SK-N-SH treated with all-trans-retinoic acid at 6 μM for 48 hours (cell line): ENCODE data around the gene GHDC.
"Not testable (repeated sequence)": the region's sequence is repeated elsewhere in the genome, so short reads cannot be mapped to it uniquely, and the experiment has no call there.

Experiments
- ATAC-seq: fragments of 200-7000 bp; cut with Tn5 transposase; 3 replicates; pipeline ENCODE4 v1.9.1; 2020; ENCODE audit warnings: mild to moderate bottlenecking, moderate library complexity
- ARNTL ChIP-seq: fragments of 450-650 bp; formaldehyde crosslinking; IDR thresholded peaks from 2 replicates; pipeline ENCODE4 v1.5.0; 2020; ENCODE audit warnings: low read depth, mild to moderate bottlenecking, moderate library complexity, borderline replicate concordance
- BACH2 ChIP-seq: fragments of 250-450 bp; sonication (Bioruptor Pico); IDR thresholded peaks from 2 replicates; pipeline ENCODE4 v1.9.0; 2021; ENCODE audit warnings: mild to moderate bottlenecking, borderline replicate concordance
- CSDC2 ChIP-seq: fragments of 250-450 bp; sonication (Bioruptor Pico); IDR thresholded peaks from 2 replicates; pipeline ENCODE4 v1.5.0; 2020; ENCODE audit warnings: mild to moderate bottlenecking, moderate library complexity
- ESRRG ChIP-seq: fragments of 250-450 bp; sonication (Bioruptor Pico); IDR thresholded peaks from 2 replicates; pipeline ENCODE4 v1.6.1; 2021; ENCODE audit warnings: mild to moderate bottlenecking
- ISL1 ChIP-seq: fragments of 250-450 bp; sonication (Bioruptor Pico); IDR thresholded peaks from 2 replicates; pipeline ENCODE4 v2.1.2; 2022; ENCODE audit warnings: mild to moderate bottlenecking, moderate library complexity
- OSR1 ChIP-seq: fragments of 250-450 bp; sonication (Bioruptor Pico); IDR thresholded peaks from 2 replicates; pipeline ENCODE4 v1.8.0; 2022; ENCODE audit warnings: moderate library complexity, mild to moderate bottlenecking, inconsistent platforms
- PPARA ChIP-seq: fragments of 250-450 bp; sonication (Bioruptor Pico); IDR thresholded peaks from 2 replicates; pipeline ENCODE4 v1.5.0; 2020; ENCODE audit warnings: mild to moderate bottlenecking, borderline replicate concordance
- RARB ChIP-seq: fragments of 250-450 bp; sonication (Bioruptor Pico); IDR thresholded peaks from 2 replicates; pipeline ENCODE4 v1.8.0; 2021; ENCODE audit warnings: mild to moderate bottlenecking, moderate library complexity
- SNAI2 ChIP-seq: fragments of 250-450 bp; sonication (Bioruptor Pico); IDR thresholded peaks from 2 replicates; pipeline ENCODE4 v1.5.0; 2020; ENCODE audit warnings: mild to moderate bottlenecking, moderate library complexity
- TCF4 ChIP-seq: fragments of 250-450 bp; sonication (Bioruptor Pico); IDR thresholded peaks from 2 replicates; pipeline ENCODE4 v1.8.0; 2021; ENCODE audit warnings: mild to moderate bottlenecking, moderate library complexity, borderline replicate concordance
- TOX ChIP-seq: fragments of 250-450 bp; sonication (Bioruptor Pico); IDR thresholded peaks from 2 replicates; pipeline ENCODE4 v1.8.0; 2021; ENCODE audit warnings: mild to moderate bottlenecking, moderate library complexity, borderline replicate concordance
- ZC3H10 ChIP-seq: fragments of 250-450 bp; sonication (Bioruptor Pico); IDR thresholded peaks from 2 replicates; pipeline ENCODE4 v1.5.1; 2021; ENCODE audit warnings: mild to moderate bottlenecking, moderate library complexity
- ZFP3 ChIP-seq: fragments of 250-450 bp; sonication (Bioruptor Pico); IDR thresholded peaks from 2 replicates; pipeline ENCODE4 v1.5.0; 2020; ENCODE audit warnings: mild to moderate bottlenecking, moderate library complexity
- ZFP30 ChIP-seq: fragments of 450-650 bp; formaldehyde crosslinking; IDR thresholded peaks from 2 replicates; pipeline ENCODE4 v1.5.0; 2022; ENCODE audit warnings: mild to moderate bottlenecking, moderate library complexity
- ZNF565 ChIP-seq: fragments of 450-650 bp; formaldehyde crosslinking; conservative IDR thresholded peaks from 2 replicates; pipeline ENCODE4 v1.5.0; 2020; ENCODE audit warnings: low read depth, mild to moderate bottlenecking, moderate library complexity
- ZNF70 ChIP-seq: fragments of 450-650 bp; formaldehyde crosslinking; IDR thresholded peaks from 2 replicates; pipeline ENCODE4 v1.5.0; 2020; ENCODE audit warnings: mild to moderate bottlenecking, moderate library complexity
- ZNF8 ChIP-seq: fragments of 450-650 bp; formaldehyde crosslinking; IDR thresholded peaks from 2 replicates; pipeline ENCODE4 v1.5.0; 2020; ENCODE audit warnings: mild to moderate bottlenecking, moderate library complexity
- TF ChIP-seq, protein P1 (sequence below): fragments of 250-450 bp; sonication (Bioruptor Pico); IDR thresholded peaks from 2 replicates; pipeline ENCODE4 v1.5.1; 2020; ENCODE audit warnings: low read depth, mild to moderate bottlenecking, moderate library complexity
- TF ChIP-seq, protein P2 (sequence below): fragments of 250-450 bp; sonication (Bioruptor Pico); IDR thresholded peaks from 2 replicates; pipeline ENCODE4 v1.5.0; 2020; ENCODE audit warnings: mild to moderate bottlenecking, moderate library complexity
- TF ChIP-seq, protein P3 (sequence below): fragments of 250-450 bp; sonication (Bioruptor Pico); IDR thresholded peaks from 2 replicates; pipeline ENCODE4 v1.5.1; 2021; ENCODE audit warnings: mild to moderate bottlenecking, moderate library complexity
- TF ChIP-seq, protein P4 (sequence below): fragments of 250-450 bp; sonication (Bioruptor Pico); IDR thresholded peaks from 2 replicates; pipeline ENCODE4 v1.8.0; 2021; ENCODE audit warnings: low read depth, mild to moderate bottlenecking, moderate library complexity, borderline replicate concordance

The GHDC gene

DNA sequence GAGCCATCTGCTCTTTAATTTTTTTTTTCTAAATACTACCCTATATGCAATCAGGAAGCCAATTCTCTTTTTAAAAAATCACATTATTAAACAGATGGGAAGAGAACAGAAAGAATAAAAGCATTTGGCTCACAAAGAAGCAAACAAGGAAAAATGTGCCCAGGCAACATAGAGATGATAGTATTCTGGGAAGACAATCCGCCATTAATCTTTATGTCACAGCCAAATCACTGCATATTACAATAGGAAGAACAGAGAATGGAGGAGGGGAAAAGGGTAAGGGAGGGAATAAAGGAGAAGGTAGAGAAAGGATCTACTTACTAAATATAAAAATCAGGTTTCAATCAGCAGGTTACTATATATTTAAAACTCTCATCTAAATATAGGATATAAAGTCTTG is 47.6 kb upstream of the GHDC start:
- ATAC-seq, result no peak
- TF ChIP-seq ISL1 (no peak), TOX (no peak), ZC3H10 (CRISPR knock-in tag) (no peak), ESRRG (CRISPR knock-in tag) (no peak), RARB (CRISPR knock-in tag) (no peak), ZNF565 (CRISPR knock-in tag) (no peak), ZFP30 (no peak), ZNF70 (CRISPR knock-in tag) (no peak), ZFP3 (CRISPR knock-in tag) (no peak), ZNF8 (CRISPR knock-in tag) (no peak), PPARA (CRISPR knock-in tag) (no peak), ARNTL (CRISPR knock-in tag) (no peak), SNAI2 (CRISPR knock-in tag) (no peak), CSDC2 (CRISPR knock-in tag) (no peak), BACH2 (CRISPR knock-in tag) (no peak), OSR1 (CRISPR knock-in tag) (no peak)
- TF ChIP-seq, protein P1, sequence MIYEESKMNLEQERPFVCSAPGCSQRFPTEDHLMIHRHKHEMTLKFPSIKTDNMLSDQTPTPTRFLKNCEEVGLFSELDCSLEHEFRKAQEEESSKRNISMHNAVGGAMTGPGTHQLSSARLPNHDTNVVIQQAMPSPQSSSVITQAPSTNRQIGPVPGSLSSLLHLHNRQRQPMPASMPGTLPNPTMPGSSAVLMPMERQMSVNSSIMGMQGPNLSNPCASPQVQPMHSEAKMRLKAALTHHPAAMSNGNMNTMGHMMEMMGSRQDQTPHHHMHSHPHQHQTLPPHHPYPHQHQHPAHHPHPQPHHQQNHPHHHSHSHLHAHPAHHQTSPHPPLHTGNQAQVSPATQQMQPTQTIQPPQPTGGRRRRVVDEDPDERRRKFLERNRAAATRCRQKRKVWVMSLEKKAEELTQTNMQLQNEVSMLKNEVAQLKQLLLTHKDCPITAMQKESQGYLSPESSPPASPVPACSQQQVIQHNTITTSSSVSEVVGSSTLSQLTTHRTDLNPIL (CRISPR knock-in tag), result no peak
- TF ChIP-seq, protein P2, sequence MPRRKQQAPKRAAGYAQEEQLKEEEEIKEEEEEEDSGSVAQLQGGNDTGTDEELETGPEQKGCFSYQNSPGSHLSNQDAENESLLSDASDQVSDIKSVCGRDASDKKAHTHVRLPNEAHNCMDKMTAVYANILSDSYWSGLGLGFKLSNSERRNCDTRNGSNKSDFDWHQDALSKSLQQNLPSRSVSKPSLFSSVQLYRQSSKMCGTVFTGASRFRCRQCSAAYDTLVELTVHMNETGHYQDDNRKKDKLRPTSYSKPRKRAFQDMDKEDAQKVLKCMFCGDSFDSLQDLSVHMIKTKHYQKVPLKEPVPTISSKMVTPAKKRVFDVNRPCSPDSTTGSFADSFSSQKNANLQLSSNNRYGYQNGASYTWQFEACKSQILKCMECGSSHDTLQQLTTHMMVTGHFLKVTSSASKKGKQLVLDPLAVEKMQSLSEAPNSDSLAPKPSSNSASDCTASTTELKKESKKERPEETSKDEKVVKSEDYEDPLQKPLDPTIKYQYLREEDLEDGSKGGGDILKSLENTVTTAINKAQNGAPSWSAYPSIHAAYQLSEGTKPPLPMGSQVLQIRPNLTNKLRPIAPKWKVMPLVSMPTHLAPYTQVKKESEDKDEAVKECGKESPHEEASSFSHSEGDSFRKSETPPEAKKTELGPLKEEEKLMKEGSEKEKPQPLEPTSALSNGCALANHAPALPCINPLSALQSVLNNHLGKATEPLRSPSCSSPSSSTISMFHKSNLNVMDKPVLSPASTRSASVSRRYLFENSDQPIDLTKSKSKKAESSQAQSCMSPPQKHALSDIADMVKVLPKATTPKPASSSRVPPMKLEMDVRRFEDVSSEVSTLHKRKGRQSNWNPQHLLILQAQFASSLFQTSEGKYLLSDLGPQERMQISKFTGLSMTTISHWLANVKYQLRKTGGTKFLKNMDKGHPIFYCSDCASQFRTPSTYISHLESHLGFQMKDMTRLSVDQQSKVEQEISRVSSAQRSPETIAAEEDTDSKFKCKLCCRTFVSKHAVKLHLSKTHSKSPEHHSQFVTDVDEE, result no peak
- TF ChIP-seq, protein P3, sequence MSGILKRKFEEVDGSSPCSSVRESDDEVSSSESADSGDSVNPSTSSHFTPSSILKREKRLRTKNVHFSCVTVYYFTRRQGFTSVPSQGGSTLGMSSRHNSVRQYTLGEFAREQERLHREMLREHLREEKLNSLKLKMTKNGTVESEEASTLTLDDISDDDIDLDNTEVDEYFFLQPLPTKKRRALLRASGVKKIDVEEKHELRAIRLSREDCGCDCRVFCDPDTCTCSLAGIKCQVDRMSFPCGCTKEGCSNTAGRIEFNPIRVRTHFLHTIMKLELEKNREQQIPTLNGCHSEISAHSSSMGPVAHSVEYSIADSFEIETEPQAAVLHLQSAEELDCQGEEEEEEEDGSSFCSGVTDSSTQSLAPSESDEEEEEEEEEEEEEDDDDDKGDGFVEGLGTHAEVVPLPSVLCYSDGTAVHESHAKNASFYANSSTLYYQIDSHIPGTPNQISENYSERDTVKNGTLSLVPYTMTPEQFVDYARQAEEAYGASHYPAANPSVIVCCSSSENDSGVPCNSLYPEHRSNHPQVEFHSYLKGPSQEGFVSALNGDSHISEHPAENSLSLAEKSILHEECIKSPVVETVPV (CRISPR knock-in tag), result no peak
- TF ChIP-seq, protein P4, sequence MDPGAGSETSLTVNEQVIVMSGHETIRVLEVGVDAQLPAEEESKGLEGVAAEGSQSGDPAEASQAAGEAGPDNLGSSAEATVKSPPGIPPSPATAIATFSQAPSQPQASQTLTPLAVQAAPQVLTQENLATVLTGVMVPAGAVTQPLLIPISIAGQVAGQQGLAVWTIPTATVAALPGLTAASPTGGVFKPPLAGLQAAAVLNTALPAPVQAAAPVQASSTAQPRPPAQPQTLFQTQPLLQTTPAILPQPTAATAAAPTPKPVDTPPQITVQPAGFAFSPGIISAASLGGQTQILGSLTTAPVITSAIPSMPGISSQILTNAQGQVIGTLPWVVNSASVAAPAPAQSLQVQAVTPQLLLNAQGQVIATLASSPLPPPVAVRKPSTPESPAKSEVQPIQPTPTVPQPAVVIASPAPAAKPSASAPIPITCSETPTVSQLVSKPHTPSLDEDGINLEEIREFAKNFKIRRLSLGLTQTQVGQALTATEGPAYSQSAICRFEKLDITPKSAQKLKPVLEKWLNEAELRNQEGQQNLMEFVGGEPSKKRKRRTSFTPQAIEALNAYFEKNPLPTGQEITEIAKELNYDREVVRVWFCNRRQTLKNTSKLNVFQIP (CRISPR knock-in tag), result no peak

DNA sequence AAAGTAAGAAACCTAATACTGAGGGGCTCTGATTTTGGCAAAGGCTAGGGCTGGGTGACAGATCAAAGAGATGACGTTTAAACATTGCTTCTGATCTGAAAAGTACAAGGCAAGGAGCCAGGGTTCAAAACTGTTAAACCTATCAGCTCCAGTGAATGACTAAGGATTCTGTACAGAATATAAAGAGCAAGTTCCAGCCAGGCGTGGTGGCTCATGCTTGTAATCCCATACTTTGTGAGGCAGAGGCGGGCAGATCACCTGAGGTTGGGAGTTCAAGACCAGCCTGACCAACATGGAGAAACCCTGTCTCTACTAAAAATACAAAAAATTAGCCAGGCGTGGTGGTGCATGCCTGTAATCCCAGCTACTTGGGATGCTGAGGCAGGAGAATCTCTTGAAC is 46.6 kb upstream of the GHDC start:
- ATAC-seq, result not testable (repeated sequence)

DNA sequence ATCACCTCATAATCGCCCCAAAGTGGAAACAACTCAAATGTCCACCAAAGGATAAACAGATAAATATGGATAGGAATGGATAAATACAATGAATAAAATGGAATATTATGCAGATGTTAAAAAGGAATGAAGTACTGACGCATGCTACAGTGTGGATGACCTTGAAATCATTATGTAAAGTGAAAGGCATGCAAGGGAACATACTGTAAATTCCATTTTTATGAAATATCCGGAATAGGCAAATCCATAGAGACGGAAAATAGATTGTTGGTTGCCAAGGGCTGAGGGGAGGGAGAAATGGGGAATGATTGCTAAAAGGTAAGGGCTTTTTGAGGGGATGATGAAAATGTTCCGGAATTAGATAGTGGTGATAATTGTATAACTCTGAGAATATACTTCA is 45.9 kb upstream of the GHDC start:
- TF ChIP-seq ESRRG (CRISPR knock-in tag) (no peak), OSR1 (CRISPR knock-in tag) (no peak), TCF4 (CRISPR knock-in tag) (no peak)
- TF ChIP-seq, protein P2, result no peak
- TF ChIP-seq, all 23 proteins: peak for 0
- no peak for ATAC-seq

DNA sequence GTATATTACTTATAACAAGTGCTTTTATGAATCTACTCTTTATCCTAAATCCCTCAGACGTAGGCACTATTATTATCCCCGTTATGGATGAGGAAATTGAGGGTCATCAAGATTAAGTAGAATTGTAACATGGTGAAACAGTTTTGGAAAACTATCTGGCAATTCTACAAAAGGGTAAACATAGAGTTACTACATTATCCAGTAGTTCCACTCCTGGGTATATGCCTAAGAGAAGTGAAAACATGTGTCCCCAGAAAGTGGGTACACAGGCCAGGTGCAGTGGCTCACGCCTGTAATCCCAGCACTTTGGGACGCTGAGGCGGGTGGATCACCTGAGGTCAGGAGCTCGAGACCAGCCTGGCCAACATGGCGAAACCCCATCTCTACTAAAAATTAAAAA is 45.3 kb upstream of the GHDC start:
- not testable (repeated sequence) for ATAC-seq
